Breast epithelium (tissue), 3 donors: ENCODE measurements around the gene MBD4.

Experiments used
- CTCF ChIP-seq, 3 donors: fragments of 450-650 bp; IDR thresholded peaks; one replicate each; pipeline ENCODE4 v1.5.1; 2016 to 2017; ENCODE audit warnings: antibody characterized with exemption in 3 of 3, mild to moderate bottlenecking in 3 of 3, moderate library complexity in 3 of 3
- POLR2A ChIP-seq: fragments of 450-650 bp; IDR thresholded peaks from one replicate; pipeline ENCODE4 v1.6.1; 2016; ENCODE audit warnings: antibody characterized with exemption, mild to moderate bottlenecking, moderate library complexity

GRCh38 chr3:129461461-129462146 is 21.9 kb upstream of the MBD4 start:
- TF ChIP-seq CTCF (IDR thresholded peaks at IDR 0.05): no peak
- no peak for TF ChIP-seq POLR2A
